ENCODE data around the gene PDCD1.
"Not testable (repeated sequence)": the region's sequence is repeated elsewhere in the genome, so short reads cannot be mapped to it uniquely, and the experiment has no call there.

The PDCD1 gene

DNA sequence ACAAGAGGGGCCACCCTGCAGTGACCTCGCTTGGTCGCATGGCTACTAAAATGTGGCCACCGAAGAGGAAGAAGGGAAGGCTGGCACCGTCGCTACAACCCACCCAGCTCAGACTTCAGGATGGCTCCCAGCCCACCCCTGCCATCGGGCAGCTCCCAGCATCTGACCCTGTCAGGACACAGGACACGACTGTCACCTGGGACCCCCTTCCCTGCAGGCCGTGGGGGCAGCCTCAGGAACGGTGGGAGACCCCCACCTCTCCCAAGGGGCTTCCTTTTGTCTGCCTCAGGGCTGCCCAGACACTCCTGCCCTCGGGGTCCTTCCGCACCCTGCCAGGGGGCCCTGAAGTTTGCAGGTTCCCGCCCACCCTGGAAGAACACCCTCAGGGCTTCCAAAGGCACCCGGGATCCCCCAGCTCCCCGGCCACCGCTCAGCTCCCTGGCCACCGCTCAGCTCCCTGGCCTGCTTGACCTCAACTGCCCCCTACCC, 18.5 kb upstream of the PDCD1 start:
- DNase-seq: no peak

DNA sequence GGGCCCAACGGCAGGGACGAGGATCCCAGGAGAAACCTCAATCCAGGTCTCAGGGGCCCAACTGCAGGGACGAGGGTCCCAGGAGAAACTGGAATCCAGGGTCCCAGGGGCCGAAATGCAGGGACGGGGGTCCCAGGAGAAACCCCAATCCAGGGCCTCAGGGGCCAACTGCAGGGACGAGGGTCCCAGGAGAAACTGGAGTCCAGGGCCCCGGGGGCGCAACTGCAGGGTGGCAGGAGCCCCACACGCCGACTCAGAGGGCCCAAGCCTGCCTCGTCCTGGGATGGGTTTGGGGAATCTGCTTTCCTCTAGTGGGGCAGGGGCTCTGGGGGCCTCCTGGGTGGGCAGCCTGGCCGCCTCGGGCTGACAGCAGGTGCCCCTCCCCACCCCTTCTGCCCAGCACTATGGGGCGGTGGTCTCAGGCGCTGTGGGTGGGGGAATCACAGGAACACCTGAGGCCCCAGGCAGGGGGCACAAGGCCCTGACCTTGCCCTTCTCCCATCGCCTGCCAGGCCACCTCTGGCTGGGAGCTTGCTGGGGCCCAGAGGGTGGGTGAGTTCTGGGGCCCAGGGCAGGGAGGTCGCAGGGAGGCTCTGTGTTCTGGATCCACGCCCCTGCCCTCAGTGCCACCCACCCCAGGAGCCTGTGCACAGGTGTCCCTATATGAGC, 18.0 kb upstream of the PDCD1 start:
- DNase-seq: no peak

DNA sequence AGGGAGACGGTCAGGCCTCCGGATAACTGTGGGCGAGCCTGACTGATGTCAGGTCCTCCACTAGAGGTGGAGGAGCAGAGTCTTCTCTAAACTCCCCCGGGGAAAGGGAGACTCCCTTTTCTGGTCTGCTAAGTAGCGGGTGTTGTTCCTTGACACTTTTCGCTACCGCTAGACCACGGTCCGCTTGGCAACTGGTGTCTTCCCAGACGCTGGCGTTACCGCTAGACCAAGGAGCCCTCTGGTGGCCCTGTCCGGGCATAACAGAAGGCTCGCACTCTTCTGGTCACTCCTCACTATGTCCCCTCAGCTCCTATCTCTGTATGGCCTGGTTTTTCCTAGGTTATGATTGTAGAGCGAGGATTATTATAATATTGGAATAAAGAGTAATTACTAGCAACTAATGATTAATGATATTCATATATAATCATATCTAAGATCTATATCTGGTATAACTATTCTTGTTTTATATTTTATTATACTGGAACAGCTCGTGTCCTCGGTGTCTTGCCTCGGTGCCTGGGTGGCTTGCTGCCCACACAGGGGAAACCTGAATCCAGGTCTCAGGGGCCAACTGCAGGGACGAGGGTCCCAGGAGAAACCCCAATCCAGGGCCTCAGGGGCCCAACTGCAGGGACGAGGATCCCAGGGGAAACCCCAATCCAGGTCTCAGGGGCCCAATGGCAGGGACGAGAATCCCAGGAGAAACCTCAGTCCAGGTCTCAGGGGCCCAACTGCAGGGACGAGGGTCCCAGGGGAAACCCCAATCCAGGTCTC, 17.2 kb upstream of the PDCD1 start:
- not testable (repeated sequence) for DNase-seq

DNA sequence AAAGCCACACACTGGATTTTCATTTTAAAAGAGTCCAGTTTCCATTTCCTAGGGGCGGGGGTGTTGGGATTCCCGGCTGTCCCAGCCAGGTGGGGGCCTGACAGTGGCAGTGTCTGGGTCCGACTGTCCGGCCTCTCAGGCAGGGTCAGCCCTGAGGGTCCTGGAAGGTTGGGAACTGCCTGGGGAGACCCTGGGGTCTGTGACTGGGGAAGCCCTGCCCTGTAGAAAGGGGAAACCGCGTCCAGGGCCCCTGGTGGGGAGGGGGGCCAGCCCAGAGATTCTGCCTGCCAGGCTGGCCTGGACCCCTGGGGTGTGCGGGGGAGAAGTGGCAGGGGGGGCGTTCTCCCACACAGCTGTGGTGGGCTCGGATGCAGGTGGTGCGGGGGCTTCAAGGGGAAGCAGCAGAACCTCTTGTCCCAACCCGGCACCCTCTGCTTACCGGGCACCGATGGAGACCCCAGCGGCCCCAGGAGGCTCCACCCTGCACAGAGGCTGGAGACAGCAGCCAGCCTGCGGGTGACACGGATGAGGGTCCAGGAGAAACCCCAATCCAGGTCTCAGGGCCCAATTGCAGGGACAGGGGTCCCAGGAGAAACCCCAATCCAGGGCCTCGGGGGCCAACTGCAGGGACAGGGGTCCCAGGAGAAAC, 15.7 kb upstream of the PDCD1 start:
- DNase-seq: no peak

DNA sequence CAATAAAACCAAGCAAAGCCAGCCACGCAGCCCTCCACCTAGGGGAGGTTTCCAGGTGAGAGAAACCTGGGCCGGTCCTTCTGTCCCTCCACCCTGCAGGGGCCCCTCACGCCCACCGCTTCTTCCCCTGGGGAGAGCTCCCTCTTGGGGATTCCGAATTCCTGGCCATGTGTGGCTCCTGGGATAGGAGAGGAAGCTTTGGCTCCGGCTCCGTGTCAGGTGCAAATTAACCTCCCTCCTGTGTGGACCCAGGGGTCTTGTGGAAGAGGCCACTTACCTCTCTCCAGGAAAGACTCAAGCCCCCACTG, 15.1 kb upstream of the PDCD1 start:
- no peak for DNase-seq

DNA sequence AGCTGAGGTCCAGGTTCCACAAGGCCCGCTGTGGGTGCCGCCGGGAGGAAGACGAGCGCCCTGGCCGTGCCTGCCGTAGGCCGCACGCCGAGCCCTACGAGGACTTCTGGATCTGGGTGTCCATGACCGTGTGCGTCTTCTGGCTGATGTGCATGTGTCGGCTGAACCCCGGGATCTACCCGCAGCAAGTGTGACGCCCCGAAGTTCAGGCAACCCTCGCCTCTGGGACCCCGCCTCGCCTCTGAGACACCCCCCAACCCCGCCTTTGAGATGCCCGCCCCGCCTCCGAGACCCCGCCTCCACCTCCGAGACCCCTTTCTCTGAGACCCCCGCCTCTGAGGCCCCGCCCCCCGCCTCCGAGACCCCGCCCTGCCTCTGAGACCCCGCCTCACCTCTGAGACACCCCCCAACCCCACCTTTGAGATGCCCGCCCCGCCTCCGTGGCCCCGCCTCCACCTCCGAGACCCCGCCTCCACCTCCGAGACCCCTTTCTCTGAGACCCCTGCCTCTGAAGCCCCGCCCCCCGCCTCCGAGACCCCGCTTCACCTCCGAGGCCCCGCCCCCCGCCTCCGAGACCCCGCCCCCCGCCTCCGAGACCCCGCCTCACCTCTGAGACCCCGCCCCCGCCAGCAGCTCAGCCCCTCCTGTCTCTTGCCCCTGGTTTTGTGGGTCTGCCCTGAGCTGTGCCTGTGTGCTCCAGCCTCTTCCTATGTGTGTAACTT, 14.5 kb upstream of the PDCD1 start:
- DNase-seq: no peak

DNA sequence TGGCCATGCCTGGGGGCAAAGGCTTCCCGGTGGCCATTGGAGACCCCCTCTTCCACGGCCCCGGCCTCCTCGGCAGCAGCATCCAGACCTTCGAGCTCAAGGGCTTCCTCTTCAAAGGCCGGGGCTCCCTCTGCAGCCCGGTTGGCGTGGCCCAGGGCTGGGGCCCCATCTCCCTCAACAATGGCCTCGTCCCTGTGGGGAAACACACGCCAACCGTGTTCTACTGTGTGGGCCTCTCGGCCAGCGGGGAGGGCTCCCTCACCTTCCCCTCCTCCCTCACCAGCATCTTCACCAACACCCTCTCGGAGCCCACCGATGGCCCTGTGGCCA, 13.6 kb upstream of the PDCD1 start:
- no peak for DNase-seq

DNA sequence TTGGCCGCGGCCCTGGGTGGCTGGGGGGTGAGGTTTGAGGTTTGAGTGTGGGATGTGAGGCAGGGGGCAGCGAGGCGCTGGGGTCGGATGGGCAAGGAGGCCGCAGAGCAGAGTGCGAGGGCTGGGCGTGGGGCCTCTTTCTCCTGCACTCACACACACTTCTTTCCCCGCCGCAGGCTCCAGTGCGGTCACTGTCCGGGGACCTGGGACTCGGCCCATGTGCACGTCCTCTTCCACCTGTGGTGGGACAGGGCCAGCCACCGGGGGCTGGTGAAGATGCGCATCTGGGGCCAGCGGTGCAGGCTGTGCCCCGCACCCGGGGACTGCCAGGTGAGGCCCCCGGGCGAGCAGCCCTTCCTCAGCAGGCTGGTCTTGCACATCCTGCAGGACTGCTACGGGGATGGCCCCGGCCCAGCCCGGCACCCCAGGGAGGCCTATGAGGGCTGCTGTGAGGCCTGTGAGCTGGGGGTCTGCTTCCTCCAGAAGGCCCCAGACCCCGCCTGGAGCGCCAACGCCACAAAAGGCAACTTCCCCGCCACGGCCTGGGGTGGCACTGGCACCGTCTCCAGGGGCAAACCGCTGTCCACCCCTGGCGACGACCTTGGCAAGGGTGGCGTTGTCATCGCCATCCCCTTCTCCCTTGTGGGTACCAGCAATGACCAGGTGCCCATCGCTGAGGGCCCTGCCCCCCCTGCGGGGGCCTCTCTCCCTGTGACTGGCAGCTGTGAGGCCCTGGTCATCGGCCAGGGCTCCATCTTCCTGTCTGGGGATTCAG, 13.0 kb upstream of the PDCD1 start:
- no peak for DNase-seq

DNA sequence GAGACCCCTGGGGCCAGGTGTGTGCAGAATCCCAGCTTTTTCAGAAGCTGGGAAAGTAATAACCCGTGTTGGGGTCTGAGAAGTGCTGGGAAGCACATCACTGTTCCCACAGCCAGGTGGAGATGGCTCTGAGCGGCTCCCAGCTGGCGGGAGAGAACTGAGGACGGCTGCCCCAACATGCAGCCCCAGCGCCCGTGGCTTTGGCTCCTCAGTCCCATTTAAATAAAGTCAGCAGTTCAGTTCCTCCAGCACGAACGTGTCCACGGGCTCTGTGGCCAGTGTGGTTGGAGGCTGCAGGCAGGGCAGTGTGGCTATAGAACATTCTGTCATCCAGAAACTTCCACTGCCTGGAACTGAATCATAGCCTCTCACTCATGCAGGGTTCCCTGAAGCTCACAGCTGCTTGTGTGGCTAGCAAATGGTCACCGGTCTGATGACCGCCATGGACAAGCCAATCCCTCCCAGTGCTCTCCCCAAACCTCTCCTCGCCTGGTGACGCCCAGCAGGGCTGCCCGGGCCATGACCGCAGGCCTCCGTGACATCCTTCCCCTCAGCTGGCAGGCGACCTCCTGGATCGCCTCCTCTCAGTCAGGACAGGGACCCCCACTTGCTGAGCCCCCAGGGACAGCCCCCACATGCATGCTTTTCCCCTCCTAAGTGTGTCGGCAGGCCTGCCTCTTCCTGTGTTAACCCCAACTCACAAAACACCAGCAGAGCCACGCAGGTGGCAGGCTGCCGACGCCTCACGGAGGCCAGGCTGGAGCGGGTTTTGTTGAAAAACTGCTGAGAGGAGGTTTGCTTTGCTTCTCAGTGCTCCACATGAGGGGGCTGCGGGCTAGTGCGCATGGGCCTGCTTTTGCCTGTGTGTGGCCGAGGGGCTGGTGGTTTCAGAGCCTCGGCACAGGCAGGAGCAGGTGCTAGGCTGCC, 12.2 kb upstream of the PDCD1 start:
- no peak for DNase-seq

DNA sequence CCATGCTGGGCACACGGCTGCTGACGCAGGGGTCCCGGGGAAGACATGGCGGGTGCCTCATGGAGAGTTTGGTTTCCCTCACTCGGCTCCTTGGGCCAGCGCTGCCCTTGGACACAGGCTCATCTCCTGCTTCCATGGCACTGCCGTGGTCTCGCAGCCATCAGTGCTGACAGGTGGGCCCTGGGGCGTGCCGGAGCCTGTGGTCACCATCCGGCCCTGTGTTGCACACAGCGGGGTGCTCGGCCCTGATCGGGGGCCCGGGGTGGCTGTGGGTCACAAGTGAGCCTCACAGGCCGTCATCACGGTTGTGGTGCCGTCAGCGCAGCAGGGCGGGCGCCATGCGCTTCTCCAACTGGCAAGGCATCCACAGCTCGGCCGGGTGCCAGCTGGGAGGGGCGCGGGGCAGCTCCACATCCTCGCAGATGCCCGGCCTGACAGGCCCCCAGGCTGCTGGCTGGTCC, 11.4 kb upstream of the PDCD1 start:
- no peak for DNase-seq

DNA sequence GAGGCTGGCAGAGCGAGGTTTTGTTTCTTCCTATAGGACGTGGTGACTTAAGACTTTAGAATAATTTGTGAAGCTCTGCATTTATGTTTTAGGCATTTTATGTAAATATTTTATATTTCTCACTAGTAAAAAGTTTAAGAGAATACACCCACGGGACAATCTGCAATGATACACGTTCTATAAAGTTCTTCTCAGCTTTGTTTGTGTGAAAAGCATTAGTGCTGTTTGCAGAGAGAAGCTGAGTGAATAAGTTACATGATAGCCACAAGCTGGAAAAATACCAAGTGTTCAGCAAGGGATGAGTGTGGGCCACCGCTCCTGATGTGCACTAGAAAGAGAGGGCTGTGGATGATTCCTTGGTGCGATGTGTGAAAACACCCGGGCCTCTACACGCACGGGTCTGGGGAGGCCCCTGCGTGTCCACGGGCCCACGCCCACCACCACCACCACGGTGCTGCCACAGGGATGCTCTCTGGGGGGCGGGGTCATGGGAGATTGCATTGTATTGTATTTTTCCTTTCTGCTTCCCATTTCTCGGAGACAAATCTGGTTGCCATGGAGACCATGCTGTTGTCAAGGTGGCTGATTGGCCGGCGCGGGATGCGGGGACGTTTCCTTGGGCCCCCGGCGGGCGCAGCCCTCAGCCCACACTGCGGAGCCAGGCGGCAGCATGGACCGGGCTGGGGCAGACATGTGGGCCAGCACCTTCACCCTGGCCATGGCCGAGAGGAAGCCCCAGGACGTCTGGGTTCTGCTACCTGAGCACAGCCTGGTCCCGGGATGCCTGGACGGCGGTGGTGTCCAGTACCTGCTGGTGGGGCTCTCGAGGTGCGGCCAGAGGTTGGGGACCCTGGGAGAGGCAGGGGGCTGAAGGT, 10.6 kb upstream of the PDCD1 start, which contains the start of gene RTP5:
RTP5 (plus strand) TSS at position 643 of the 875 bp plus-strand sequence; CDS start at position 671, 28 bp downstream.
- no peak for DNase-seq

DNA sequence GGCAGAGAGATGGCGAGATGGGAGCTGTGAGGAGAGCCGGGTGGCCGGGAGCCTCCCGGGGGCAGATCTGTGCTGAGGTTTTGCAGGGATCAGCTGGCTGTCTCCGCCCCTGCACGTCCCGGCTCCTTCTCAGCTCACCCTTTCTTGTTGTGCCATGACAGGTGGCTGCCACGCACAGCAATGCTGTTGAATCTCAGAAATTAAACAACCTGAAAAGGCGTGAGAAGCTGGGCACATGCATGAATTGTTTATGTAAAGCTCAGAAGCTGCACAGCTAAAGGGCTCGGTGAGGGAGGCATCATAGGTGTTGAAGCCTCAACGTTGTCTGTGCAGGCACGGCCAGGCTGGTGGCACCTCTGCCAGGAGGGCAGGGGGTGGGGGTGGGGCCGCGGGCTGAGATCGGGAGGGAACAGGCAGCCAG, 10.0 kb upstream of the PDCD1 start:
- DNase-seq: no peak

DNA sequence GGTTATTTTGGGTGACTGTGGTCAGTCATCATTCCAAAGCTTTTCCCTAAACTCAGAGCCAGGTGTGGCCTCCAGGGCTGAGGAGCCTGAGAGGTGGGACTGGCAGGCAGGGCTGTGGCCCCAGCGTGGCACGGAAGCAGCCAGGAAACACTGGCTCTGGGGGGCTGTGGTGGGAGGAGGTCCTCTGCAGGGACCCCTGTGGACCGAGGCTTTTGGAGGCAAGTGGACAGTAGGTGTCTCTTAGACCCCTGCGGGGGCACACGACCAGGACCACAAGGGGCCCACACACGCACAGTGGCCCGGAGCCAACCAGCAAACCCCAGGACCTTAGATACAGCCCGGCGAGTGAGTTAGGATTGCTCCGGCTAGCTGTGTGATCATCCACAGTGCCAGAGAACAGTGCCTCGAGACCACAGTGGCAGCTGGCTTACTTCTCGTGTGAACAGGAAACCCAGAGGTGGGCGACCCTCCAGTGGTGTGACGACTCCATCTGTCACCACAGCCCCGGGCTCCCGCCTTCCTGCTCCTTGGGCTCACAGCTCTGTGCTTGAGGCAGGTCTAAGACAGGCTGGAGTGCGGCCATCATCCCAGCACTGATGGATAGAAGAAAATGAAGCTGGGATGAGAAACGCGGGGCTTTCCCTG, 9.2 kb upstream of the PDCD1 start:
- DNase-seq: peak; percentile 65

DNA sequence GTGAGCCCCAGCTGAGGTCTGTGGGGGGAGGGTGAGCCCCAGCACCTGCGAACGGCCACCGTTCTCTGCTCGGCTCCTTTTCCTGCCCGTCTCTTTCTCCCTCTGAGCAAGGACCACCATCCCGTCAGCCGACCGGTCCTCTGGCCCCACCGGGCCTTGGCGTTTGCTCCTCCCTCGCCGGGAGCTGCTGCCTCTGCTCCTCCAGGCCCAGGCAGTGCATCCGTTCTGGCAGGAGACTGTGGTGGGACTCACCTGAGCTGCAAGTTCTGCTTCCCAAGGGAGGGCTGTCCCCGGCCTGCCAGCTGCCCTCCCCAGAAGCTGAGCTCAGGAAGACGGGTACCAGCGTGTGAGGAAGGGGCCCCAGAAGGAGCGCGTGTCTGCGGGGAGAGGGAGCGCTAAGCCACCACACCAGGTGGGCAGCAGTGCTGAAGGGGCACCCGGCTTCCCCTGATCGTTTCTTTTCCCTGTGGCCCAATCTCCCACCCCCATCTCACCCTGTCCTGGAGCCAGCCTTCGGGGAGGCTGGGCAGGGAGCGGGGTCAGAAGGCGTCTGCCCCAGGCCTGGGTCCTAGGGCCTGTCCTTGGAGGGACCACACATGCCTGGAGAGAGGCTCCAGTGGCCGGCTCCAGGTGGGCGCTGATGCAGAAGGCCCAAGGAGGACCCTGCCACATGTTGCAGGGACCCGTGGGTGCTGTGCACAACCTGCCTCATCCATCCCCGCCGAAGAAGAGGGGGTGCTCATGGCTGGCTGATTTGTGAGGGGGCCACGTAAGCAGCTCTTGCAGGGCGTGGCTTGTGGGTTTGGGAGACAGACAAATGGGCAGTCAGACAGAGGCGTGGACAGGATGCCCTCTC, 8.3 kb upstream of the PDCD1 start:
- no peak for DNase-seq

DNA sequence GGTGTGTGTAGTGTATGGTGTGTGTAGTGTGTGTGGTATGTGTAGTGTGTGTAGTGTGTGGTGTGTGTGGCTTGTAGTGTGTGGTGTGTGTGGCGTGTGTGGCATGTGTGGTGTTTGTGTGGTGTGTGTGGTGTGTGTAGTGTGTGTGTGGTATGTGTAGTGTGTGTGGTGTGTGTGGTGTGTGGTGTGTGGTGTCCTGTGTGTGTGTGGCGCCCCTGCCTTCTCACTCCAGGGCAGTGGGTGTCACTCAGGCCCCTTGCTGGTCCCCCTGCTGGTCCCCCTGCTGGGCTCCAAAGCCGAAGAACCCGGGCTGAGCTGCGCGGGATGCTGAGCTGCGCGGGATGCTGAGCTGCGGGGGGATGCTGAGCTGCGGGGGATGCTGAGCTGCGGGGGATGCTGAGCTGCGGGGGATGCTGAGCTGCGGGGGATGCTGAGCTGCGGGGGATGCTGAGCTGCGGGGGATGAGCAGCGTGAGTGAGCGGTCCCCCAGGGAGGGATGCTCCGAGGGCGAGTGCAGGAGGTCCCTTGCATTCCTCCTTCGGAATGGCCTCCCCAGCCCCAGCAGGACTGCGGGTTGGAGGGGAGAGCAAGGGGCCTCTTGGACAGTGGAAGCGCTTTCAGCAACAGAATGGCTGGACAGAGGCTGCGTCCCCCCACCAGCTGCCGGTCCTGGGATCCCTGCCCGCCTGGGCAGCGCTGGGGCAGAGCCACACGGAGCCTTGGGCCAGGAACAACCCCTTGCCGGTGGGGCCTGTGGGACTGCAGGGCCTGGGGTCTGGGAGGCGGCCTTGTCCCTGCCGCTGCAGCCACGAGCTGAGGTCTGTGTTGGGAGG, 7.5 kb upstream of the PDCD1 start:
- DNase-seq: peak; percentile 56

DNA sequence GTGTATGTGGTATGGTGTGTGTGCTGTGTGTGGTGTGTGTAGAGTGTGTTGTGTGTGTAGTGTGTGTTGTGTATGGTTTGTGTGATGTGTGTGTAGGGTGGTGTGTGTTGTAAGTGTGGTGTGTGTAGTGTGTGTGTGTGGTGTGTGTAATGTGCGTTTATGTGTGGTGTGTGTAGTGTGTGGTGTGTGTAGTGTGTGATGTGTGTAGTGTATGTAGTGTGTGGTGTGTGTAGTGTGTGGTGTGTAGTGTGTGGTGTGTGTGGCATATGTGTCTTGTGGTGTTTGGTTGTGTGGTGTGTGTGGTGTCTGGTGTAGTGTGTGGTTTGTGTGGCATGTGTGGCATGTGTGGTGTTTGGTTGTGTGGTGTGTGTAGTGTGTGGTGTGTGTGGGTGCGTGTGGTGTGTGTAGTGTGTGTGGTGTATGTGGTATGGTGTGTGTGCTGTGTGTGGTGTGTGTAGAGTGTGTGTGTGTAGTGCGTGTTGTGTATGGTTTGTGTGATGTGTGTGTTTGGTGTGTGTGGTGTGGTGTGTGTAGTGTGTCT, 6.8 kb upstream of the PDCD1 start:
- no peak for DNase-seq

DNA sequence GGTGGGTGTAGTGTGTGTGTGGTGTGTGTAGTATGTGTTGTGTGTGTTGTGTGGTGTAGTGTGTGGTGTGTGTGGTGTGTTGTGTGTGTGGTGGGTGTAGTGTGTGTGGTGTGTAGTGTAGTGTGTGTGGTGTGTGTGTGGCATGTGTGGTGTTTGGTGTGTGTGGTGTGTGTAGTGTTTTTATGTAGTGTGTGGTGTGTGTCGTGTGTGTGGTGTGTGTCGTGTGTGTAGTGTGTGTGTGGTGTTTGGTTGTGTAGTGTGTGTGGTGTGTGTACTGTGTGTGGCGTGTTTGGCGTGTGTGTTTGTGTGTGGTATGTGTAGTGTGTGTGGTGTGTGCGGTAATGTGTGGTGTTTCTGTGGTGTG, 6.1 kb upstream of the PDCD1 start:
- DNase-seq: no peak
